HepG2 (cell line): ENCODE data around the gene SLC29A1. TPM values are rescaled to one million over a fixed set of nuclear protein-coding genes. Genes with fewer than 3 reads are reported as not detected.

ENCODE experiments used
- BCL3 ChIP-seq: sonication (generic); formaldehyde crosslinking; IDR thresholded peaks from 2 replicates; pipeline ENCODE4 v1.5.1; 2020; ENCODE audit warnings: mild to moderate bottlenecking, missing genetic modification reagents, moderate library complexity
- CBFB ChIP-seq: sonication (generic); formaldehyde crosslinking; IDR thresholded peaks from 2 replicates; pipeline ENCODE4 v1.4.0; 2020; ENCODE audit warnings: missing genetic modification reagents
- CCDC6 ChIP-seq: sonication (generic); formaldehyde crosslinking; IDR thresholded peaks from 2 replicates; pipeline ENCODE4 v1.8.1; 2022; ENCODE audit warnings: mild to moderate bottlenecking, missing genetic modification reagents, moderate library complexity
- DNMT3B ChIP-seq: conservative IDR thresholded peaks from 2 replicates; pipeline ENCODE4 v1.6.1; 2016; ENCODE audit warnings: missing biosample characterization, control low read depth
- ELF3 ChIP-seq: IDR thresholded peaks from 2 replicates; pipeline ENCODE4 v1.6.1; 2016; ENCODE audit warnings: missing genetic modification reagents, missing compliant biosample characterization
- ERF ChIP-seq: IDR thresholded peaks from 2 replicates; pipeline ENCODE4 v1.6.1; 2018; ENCODE audit warnings: missing biosample characterization, missing genetic modification reagents
- FOXA1 ChIP-seq, 2 experiments: fragments of 450-650 bp in 1 of 2; sonication (generic) in 1 of 2; formaldehyde crosslinking in 1 of 2; IDR thresholded peaks; 2 replicates each; pipeline versions ENCODE4 v1.4.0 to v1.6.1; 2016 to 2020; ENCODE audit warnings: missing genetic modification reagents in 1 of 2
- GTF2F1 ChIP-seq: fragments of 150-350 bp; IDR thresholded peaks from 2 replicates; pipeline ENCODE4 v1.6.1; 2014; ENCODE audit warnings: low read length
- IRF2 ChIP-seq: IDR thresholded peaks from 2 replicates; pipeline ENCODE4 v1.6.1; 2018; ENCODE audit warnings: missing genetic modification reagents, missing compliant biosample characterization
- KDM5B ChIP-seq: sonication (generic); formaldehyde crosslinking; IDR thresholded peaks from 2 replicates; pipeline ENCODE4 v1.4.0; 2020; ENCODE audit warnings: missing genetic modification reagents, mild to moderate bottlenecking, borderline replicate concordance
- KMT2A ChIP-seq: sonication (generic); formaldehyde crosslinking; IDR thresholded peaks from 2 replicates; pipeline ENCODE4 v1.4.0; 2020; ENCODE audit warnings: missing genetic modification reagents
- NFE2L2 ChIP-seq: fragments of 150-350 bp; IDR thresholded peaks from 2 replicates; pipeline ENCODE4 v1.6.1; 2014; ENCODE audit warnings: low read length
- NPAS2 ChIP-seq: sonication (generic); formaldehyde crosslinking; IDR thresholded peaks from 2 replicates; pipeline ENCODE4 v1.8.0; 2022; ENCODE audit warnings: mild to moderate bottlenecking, missing genetic modification reagents, borderline replicate concordance
- NR0B2 ChIP-seq: sonication (generic); formaldehyde crosslinking; IDR thresholded peaks from 2 replicates; pipeline ENCODE4 v1.4.0; 2020; ENCODE audit warnings: mild to moderate bottlenecking, missing genetic modification reagents
- RARA ChIP-seq: IDR thresholded peaks from 2 replicates; pipeline ENCODE4 v1.6.1; 2016; ENCODE audit warnings: missing genetic modification reagents, missing compliant biosample characterization
- RFXAP ChIP-seq: sonication (generic); formaldehyde crosslinking; IDR thresholded peaks from 2 replicates; pipeline ENCODE4 v1.4.0; 2020; ENCODE audit warnings: missing genetic modification reagents, borderline replicate concordance
- SALL2 ChIP-seq: sonication (generic); formaldehyde crosslinking; IDR thresholded peaks from 2 replicates; pipeline ENCODE4 v1.8.1; 2023; ENCODE audit warnings: mild to moderate bottlenecking, missing genetic modification reagents, inconsistent platforms
- SOX6 ChIP-seq, 2 experiments: fragments of 450-650 bp in 1 of 2; sonication (generic) in 1 of 2; formaldehyde crosslinking in 1 of 2; IDR thresholded peaks; 2 replicates each; pipeline versions ENCODE4 v1.4.0 to v1.6.1; 2017 to 2020; ENCODE audit warnings: antibody characterized with exemption in 1 of 2, mild to moderate bottlenecking in 1 of 2, missing genetic modification reagents in 1 of 2
- TBX3 ChIP-seq: fragments of 450-650 bp; IDR thresholded peaks from 2 replicates; pipeline ENCODE4 v1.6.1; 2017; ENCODE audit warnings: antibody characterized with exemption, mild to moderate bottlenecking, inconsistent platforms, borderline replicate concordance
- TEAD3 ChIP-seq: optimal IDR thresholded peaks from 2 replicates; pipeline ENCODE3; 2016; ENCODE audit warnings: borderline replicate concordance
- ZIK1 ChIP-seq: sonication (generic); formaldehyde crosslinking; IDR thresholded peaks from 2 replicates; pipeline ENCODE4 v1.5.0; 2020; ENCODE audit warnings: mild to moderate bottlenecking, low read depth, missing genetic modification reagents, borderline replicate concordance
- ZNF12 ChIP-seq: sonication (generic); formaldehyde crosslinking; IDR thresholded peaks from 2 replicates; pipeline ENCODE4 v1.5.0; 2020; ENCODE audit warnings: missing genetic modification reagents
- ZNF138 ChIP-seq: sonication (generic); formaldehyde crosslinking; IDR thresholded peaks from 2 replicates; pipeline ENCODE4 v1.5.0; 2020; ENCODE audit warnings: mild to moderate bottlenecking, low read depth, missing genetic modification reagents
- ZNF251 ChIP-seq: sonication (generic); formaldehyde crosslinking; IDR thresholded peaks from 2 replicates; pipeline ENCODE4 v1.9.0; 2021; ENCODE audit warnings: mild to moderate bottlenecking, missing genetic modification reagents
- ZNF546 ChIP-seq: sonication (generic); formaldehyde crosslinking; conservative IDR thresholded peaks from 2 replicates; pipeline ENCODE4 v1.8.1; 2023; ENCODE audit warnings: mild to moderate bottlenecking, missing genetic modification reagents
- ZNF580 ChIP-seq: IDR thresholded peaks from 2 replicates; pipeline ENCODE4 v1.6.1; 2016; ENCODE audit warnings: low read depth, borderline replicate concordance
- ZNF619 ChIP-seq: sonication (generic); formaldehyde crosslinking; IDR thresholded peaks from 2 replicates; pipeline ENCODE4 v1.4.0; 2020; ENCODE audit warnings: mild to moderate bottlenecking, missing genetic modification reagents
- ZNF652 ChIP-seq: IDR thresholded peaks from 2 replicates; pipeline ENCODE4 v1.6.1; 2016; ENCODE audit warnings: low read depth, borderline replicate concordance
- ZNF678 ChIP-seq: sonication (generic); formaldehyde crosslinking; IDR thresholded peaks from 2 replicates; pipeline ENCODE4 v1.4.0; 2020; ENCODE audit warnings: mild to moderate bottlenecking, missing genetic modification reagents
- ZNF709 ChIP-seq: sonication (generic); formaldehyde crosslinking; IDR thresholded peaks from 2 replicates; pipeline ENCODE4 v1.5.0; 2020; ENCODE audit warnings: mild to moderate bottlenecking, missing genetic modification reagents
- ZNF788 ChIP-seq: sonication (generic); formaldehyde crosslinking; IDR thresholded peaks from 2 replicates; pipeline ENCODE4 v1.5.0; 2020; ENCODE audit warnings: mild to moderate bottlenecking, missing genetic modification reagents, borderline replicate concordance
- polyA plus RNA-seq, 8 experiments: library from polyadenylated mRNA; depleted of rRNA in 3 of 8; stranded (reverse) in 7 of 8; unstranded in 1 of 8; fragments of >200 nt; fragmentation: Illumina TruSeq in 4 of 8; extraction: Trizol in 4 of 8; gene quantifications; 2 replicates each; pipeline versions ENCODE4 v1.2.1 to v1.2.3, GENCODE V29; 2011 to 2016; ENCODE audit warnings: low read depth in 4 of 8, missing spikeins in 1 of 8, mixed read lengths in 1 of 8; ENCODE audit not compliant: insufficient read depth in 1 of 8
- total RNA-seq, 5 experiments: library from RNA; depleted of rRNA; stranded (reverse); fragments of >200 nt; fragmentation: Illumina TruSeq; extraction: Trizol; gene quantifications; 2 replicates each; pipeline ENCODE4 v1.2.3, GENCODE V29; 2016; ENCODE audit warnings: low read depth in 1 of 5

Gene SLC29A1
- total and polyA plus RNA-seq, 2 of the 13 experiments (the other 11 are each of a cell fraction or from before 2014, with no cell fraction given), result 43.2 to 106 TPM

- peak; percentile 75; the same call in 1 of the 2 replicates for TF ChIP-seq NR0B2 (CRISPR knock-in tag)
- 0 out of 2 replicates have a peak, but pooled peaks have one; percentile 58 for TF ChIP-seq CCDC6
- peak; percentile 37; the same call in 1 of the 2 replicates for TF ChIP-seq TBX3
- TF ChIP-seq IRF2 (CRISPR knock-in tag), result peak; percentile 62
- TF ChIP-seq ZNF652, result no peak
- no peak for TF ChIP-seq GTF2F1
- no peak; the same call in 1 of the 2 replicates for TF ChIP-seq ZNF546 (CRISPR knock-in tag)
- TF ChIP-seq FOXA1 (IDR thresholded peaks at IDR 0.05), result no peak
- peak; percentile 4; the same call in 1 of the 2 replicates for TF ChIP-seq FOXA1 (CRISPR knock-in tag; IDR thresholded peaks at IDR 0.05)
- no peak for TF ChIP-seq ZIK1 (CRISPR knock-in tag)
- no peak for TF ChIP-seq NFE2L2
- no peak for TF ChIP-seq ZNF709 (CRISPR knock-in tag)
- TF ChIP-seq SALL2 (CRISPR knock-in tag), result peak; percentile 5; the same call in 1 of the 2 replicates
- TF ChIP-seq ZNF580 (CRISPR knock-in tag), result peak; percentile 69; the same call in 1 of the 2 replicates
- TF ChIP-seq ZNF12 (CRISPR knock-in tag), result no peak
- peak; percentile 52; the same call in 1 of the 2 replicates for TF ChIP-seq ZNF619
- TF ChIP-seq RARA (CRISPR knock-in tag), result 0 out of 2 replicates have a peak, but pooled peaks have one; percentile 17
- 0 out of 2 replicates have a peak, but pooled peaks have one; percentile 30 for TF ChIP-seq KMT2A
- TF ChIP-seq SOX6 (IDR thresholded peaks at IDR 0.05), result no peak
- TF ChIP-seq SOX6 (CRISPR knock-in tag; IDR thresholded peaks at IDR 0.05), result peak; percentile 65
- TF ChIP-seq BCL3 (CRISPR knock-in tag), result 0 out of 2 replicates have a peak, but pooled peaks have one; percentile 55
- TF ChIP-seq ELF3, result 0 out of 2 replicates have a peak, but pooled peaks have one; percentile 38
- peak; percentile 59; the same call in 1 of the 2 replicates for TF ChIP-seq ERF
- peak; percentile 36; the same call in 1 of the 2 replicates for TF ChIP-seq CBFB (CRISPR knock-in tag)
- TF ChIP-seq ZNF138 (CRISPR knock-in tag), result no peak
- TF ChIP-seq ZNF251 (CRISPR knock-in tag), result no peak
- peak; percentile 74; the same call in 1 of the 2 replicates for TF ChIP-seq DNMT3B (CRISPR knock-in tag)
- peak; percentile 29 for TF ChIP-seq KDM5B (CRISPR knock-in tag)
- TF ChIP-seq NPAS2, result no peak
- TF ChIP-seq RFXAP (CRISPR knock-in tag), result peak; percentile 14; the same call in 1 of the 2 replicates
- TF ChIP-seq ZNF678 (CRISPR knock-in tag), result no peak
- peak; percentile 54 for TF ChIP-seq TEAD3 (CRISPR knock-in tag)
- TF ChIP-seq ZNF788 (CRISPR knock-in tag), result peak; percentile 48; the same call in 1 of the 2 replicates
These were observed 2.0 kb upstream of the SLC29A1 start (continued) for GRCh38 chr6:44221291-44221960.
